HEK293 (cell line): ENCODE measurements around the gene GPR101.

Experiments used
- CTCF ChIP-seq: fragments of 450-650 bp; formaldehyde crosslinking; IDR thresholded peaks from 2 replicates; pipeline ENCODE4 v1.5.1; 2016; ENCODE audit warnings: missing biosample characterization, missing genetic modification characterization
- GLI4 ChIP-seq: fragments of 450-650 bp; formaldehyde crosslinking; IDR thresholded peaks from 2 replicates; pipeline ENCODE4 v1.5.1; 2016; ENCODE audit warnings: missing biosample characterization, missing genetic modification characterization
- INSM2 ChIP-seq: fragments of 450-650 bp; formaldehyde crosslinking; IDR thresholded peaks from 2 replicates; pipeline ENCODE4 v1.5.1; 2016; ENCODE audit warnings: missing biosample characterization, missing genetic modification characterization
- ZNF335 ChIP-seq: fragments of 450-650 bp; formaldehyde crosslinking; conservative IDR thresholded peaks from 2 replicates; pipeline ENCODE4 v1.5.1; 2016; ENCODE audit warnings: missing biosample characterization, missing genetic modification characterization
- ZNF341 ChIP-seq: fragments of 450-650 bp; formaldehyde crosslinking; IDR thresholded peaks from 2 replicates; pipeline ENCODE4; 2016; ENCODE audit warnings: low read depth, missing biosample characterization, missing genetic modification characterization
- ZNF558 ChIP-seq: fragments of 450-650 bp; formaldehyde crosslinking; IDR thresholded peaks from 2 replicates; pipeline ENCODE4 v1.5.1; 2016; ENCODE audit warnings: missing biosample characterization, missing genetic modification characterization
- ZNF561 ChIP-seq: fragments of 450-650 bp; IDR thresholded peaks from 2 replicates; pipeline ENCODE4 v1.5.1; 2018; ENCODE audit warnings: missing biosample characterization, missing genetic modification characterization, borderline replicate concordance
- ZNF692 ChIP-seq: fragments of 450-650 bp; formaldehyde crosslinking; IDR thresholded peaks from 2 replicates; pipeline ENCODE4 v1.5.1; 2016; ENCODE audit warnings: missing biosample characterization, missing genetic modification characterization
- ZSCAN30 ChIP-seq: fragments of 450-650 bp; IDR thresholded peaks from 2 replicates; pipeline ENCODE4 v1.5.1; 2018; ENCODE audit warnings: missing biosample characterization, mild to moderate bottlenecking, missing genetic modification characterization, moderate library complexity

- no peak for TF ChIP-seq CTCF (tag by site-specific recombination)
- TF ChIP-seq ZSCAN30: no peak
- TF ChIP-seq ZNF558 (tag by site-specific recombination): no peak
- no peak for TF ChIP-seq ZNF341
- no peak for TF ChIP-seq GLI4
- no peak for TF ChIP-seq ZNF335 (tag by site-specific recombination)
- no peak for TF ChIP-seq ZNF561 (tag by site-specific recombination)
- no peak for TF ChIP-seq ZNF692 (tag by site-specific recombination)
- TF ChIP-seq INSM2: no peak
Measured at GRCh38 chrX:137058339-137059127, 24.7 kb upstream of the GPR101 start.
